Neural crest cell (in vitro differentiated cells): Measurements from ENCODE around the gene ITGB4. TPM values are rescaled to one million over a fixed set of nuclear protein-coding genes. Genes with fewer than 3 reads are reported as not detected.

Source experiments
- DNase-seq: peaks from one replicate; pipeline ENCODE4 v3.0.0; 2021; ENCODE audit warnings: low read depth, mixed read lengths, low spot score
- H3K27ac Mint-ChIP-seq: one replicate; pipeline ENCODE4 v1.8.0; 2021; ENCODE audit warnings: mild to moderate bottlenecking, mixed read lengths; ENCODE audit not compliant: unreplicated experiment
- H3K27me3 Mint-ChIP-seq: 2 replicates; pipeline ENCODE4 v1.8.0; 2021; ENCODE audit warnings: low read depth, mild to moderate bottlenecking, mixed read lengths
- H3K36me3 Mint-ChIP-seq: 2 replicates; pipeline ENCODE4 v1.8.0; 2021; ENCODE audit warnings: low read depth, mild to moderate bottlenecking, mixed read lengths
- H3K4me1 Mint-ChIP-seq: 2 replicates; pipeline ENCODE4 v1.8.0; 2021; ENCODE audit warnings: mixed read lengths
- H3K4me3 Mint-ChIP-seq: one replicate; pipeline ENCODE4 v1.8.0; 2021; ENCODE audit warnings: mild to moderate bottlenecking, mixed read lengths
- H3K9me3 Mint-ChIP-seq: 2 replicates; pipeline ENCODE4 v1.8.0; 2021; ENCODE audit warnings: mixed read lengths
- CTCF ChIP-seq: fragments of 200-600 bp; sonication (generic); conservative IDR thresholded peaks from 2 replicates; pipeline ENCODE4 v1.5.0; 2021; ENCODE audit warnings: antibody characterized with exemption, mild to moderate bottlenecking
- total RNA-seq: library from RNA; stranded (reverse); gene quantifications from 2 replicates; pipeline ENCODE4 v1.2.1, GENCODE V29; 2021

ITGB4 gene
- total RNA-seq, 1 donor from 2014 or later = 1.4 TPM

GRCh38 chr17:75680431-75680830 lies 40.8 kb upstream of the ITGB4 start:
- peaks cover 9% of the 10 kb centered on the region for H3K4me1 Mint-ChIP-seq
- DNase-seq = no peak
- no peaks in the 10 kb centered on the region for H3K27me3 Mint-ChIP-seq
- H3K9me3 Mint-ChIP-seq = no peaks in the 10 kb centered on the region
- H3K4me3 Mint-ChIP-seq = no peak overlapping the region
- TF ChIP-seq CTCF = no peak
- H3K36me3 Mint-ChIP-seq = no peaks in the 10 kb centered on the region
- H3K27ac Mint-ChIP-seq = no peak overlapping the region

DNA sequence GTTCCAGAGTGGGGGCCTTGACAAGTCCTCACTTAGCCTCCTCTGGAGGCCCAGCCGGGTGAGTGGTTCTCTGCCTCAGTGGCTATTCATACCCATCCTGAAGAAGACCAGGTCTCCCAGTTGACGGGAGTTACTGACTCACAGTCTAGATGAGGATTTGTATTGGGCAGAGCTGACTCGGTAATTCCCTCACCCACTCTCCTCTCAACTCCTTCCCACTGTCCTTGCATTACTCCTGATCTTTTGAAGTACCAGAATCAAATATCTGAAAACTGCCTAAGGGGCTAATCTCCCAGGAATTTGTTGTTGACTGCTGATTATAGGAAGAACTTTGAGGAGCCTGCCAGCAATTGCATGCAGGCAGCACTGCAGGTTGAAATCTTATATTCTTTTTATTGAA lies 40.0 kb upstream of the ITGB4 start:
- Mint-ChIP-seq H3K4me1 (peaks cover 9% of the 10 kb centered on the region), H3K27me3 (no peaks in the 10 kb centered on the region), H3K4me3 (no peak overlapping the region), H3K9me3 (no peaks in the 10 kb centered on the region), H3K27ac (no peak overlapping the region), H3K36me3 (no peaks in the 10 kb centered on the region)
- DNase-seq = no peak
- no peak for TF ChIP-seq CTCF

DNA sequence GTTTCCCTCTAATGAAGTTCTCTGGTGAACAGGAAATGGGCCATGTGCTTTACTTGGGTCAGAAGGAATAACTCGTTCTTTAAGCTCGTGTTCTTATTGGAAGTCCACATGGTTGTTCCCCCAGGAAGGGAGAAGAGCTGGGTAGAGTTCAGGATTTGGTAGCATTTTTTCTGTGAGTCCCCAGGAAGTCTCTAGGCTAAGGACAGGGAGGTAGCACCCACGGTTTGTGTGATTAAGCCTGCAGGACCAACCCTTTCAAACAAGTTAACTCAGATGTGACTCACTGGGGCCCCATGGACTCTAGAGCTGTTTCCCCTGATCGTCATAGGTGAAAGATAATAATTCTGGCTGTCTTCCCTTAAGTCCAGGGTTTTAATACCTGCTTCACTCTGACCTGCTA lies 37.7 kb upstream of the ITGB4 start:
- no peak for DNase-seq
- H3K27ac Mint-ChIP-seq = peak overlapping the region; percentile 86

GRCh38 chr17:75684249-75684648 lies 37.0 kb upstream of the ITGB4 start:
- Mint-ChIP-seq H3K27ac (peak overlapping the region; percentile 43), H3K4me1 (peaks cover 26% of the 10 kb centered on the region), H3K36me3 (no peaks in the 10 kb centered on the region), H3K4me3 (no peak overlapping the region), H3K27me3 (no peaks in the 10 kb centered on the region), H3K9me3 (no peaks in the 10 kb centered on the region)
- no peak for DNase-seq
- no peak for TF ChIP-seq CTCF

More for the DNA sequence above, 37.7 kb upstream of the ITGB4 start:
- Mint-ChIP-seq H3K36me3 (no peaks in the 10 kb centered on the region), H3K4me3 (peak overlapping the region; percentile 13), H3K9me3 (no peaks in the 10 kb centered on the region), H3K4me1 (peaks cover 21% of the 10 kb centered on the region), H3K27me3 (no peaks in the 10 kb centered on the region)
- no peak for TF ChIP-seq CTCF

GRCh38 chr17:75684924-75685323 lies 36.3 kb upstream of the ITGB4 start:
- H3K27me3 Mint-ChIP-seq = no peaks in the 10 kb centered on the region
- H3K9me3 Mint-ChIP-seq = no peaks in the 10 kb centered on the region
- H3K4me1 Mint-ChIP-seq = peaks cover 32% of the 10 kb centered on the region
- peak overlapping the region; percentile 43 for H3K27ac Mint-ChIP-seq
- no peak for DNase-seq
- H3K36me3 Mint-ChIP-seq = no peaks in the 10 kb centered on the region
- no peak for TF ChIP-seq CTCF
- H3K4me3 Mint-ChIP-seq = no peak overlapping the region

GRCh38 chr17:75685499-75685898 lies 35.8 kb upstream of the ITGB4 start:
- no peak for DNase-seq
- H3K36me3 Mint-ChIP-seq = no peaks in the 10 kb centered on the region
- no peak overlapping the region for H3K4me3 Mint-ChIP-seq
- peaks cover 32% of the 10 kb centered on the region for H3K4me1 Mint-ChIP-seq
- no peak for TF ChIP-seq CTCF
- peak overlapping the region; percentile 29 for H3K27ac Mint-ChIP-seq
- no peaks in the 10 kb centered on the region for H3K9me3 Mint-ChIP-seq
- H3K27me3 Mint-ChIP-seq = no peaks in the 10 kb centered on the region
